GM12864 (cell line): ENCODE measurements around the gene CADPS2.

ENCODE experiments used
- DNase-seq: peaks from one replicate; pipeline ENCODE4 v3.0.0-alpha.2; 2011; ENCODE audit warnings: low read depth
- H3K4me3 ChIP-seq: 2 replicates; pipeline ENCODE4 v1.5.1; 2011; ENCODE audit warnings: mild to moderate bottlenecking, low read depth, low read length, control low read depth
- CTCF ChIP-seq: IDR thresholded peaks from 2 replicates; pipeline ENCODE4 v1.5.1; 2011; ENCODE audit warnings: low read depth, mild to moderate bottlenecking, moderate library complexity, low read length, control low read depth, inconsistent platforms; ENCODE audit errors: missing control alignments

The CADPS2 gene

GRCh38 chr7:122394512-122394911, 491.7 kb downstream of the CADPS2 start:
- no peak overlapping the region for H3K4me3 ChIP-seq
- DNase-seq = no peak
- no peak for TF ChIP-seq CTCF

GRCh38 chr7:122384528-122384927, 501.7 kb downstream of the CADPS2 start:
- no peak for TF ChIP-seq CTCF
- H3K4me3 ChIP-seq = no peak overlapping the region
- no peak for DNase-seq

GRCh38 chr7:122383934-122384333, 502.3 kb downstream of the CADPS2 start:
- TF ChIP-seq CTCF = no peak

GRCh38 chr7:122380992-122381391, 505.3 kb downstream of the CADPS2 start:
- H3K4me3 ChIP-seq = no peak overlapping the region
- no peak for DNase-seq
- TF ChIP-seq CTCF = no peak

More at GRCh38 chr7:122383934-122384333, 502.3 kb downstream of the CADPS2 start:
- no peak for DNase-seq
- no peak overlapping the region for H3K4me3 ChIP-seq

- DNase-seq = no peak
- no peak overlapping the region for H3K4me3 ChIP-seq
- TF ChIP-seq CTCF = no peak
Observed at GRCh38 chr7:122379491-122379890, 506.8 kb downstream of the CADPS2 start.

GRCh38 chr7:122369756-122370155, 516.5 kb downstream of the CADPS2 start:
- DNase-seq = no peak
- no peak overlapping the region for H3K4me3 ChIP-seq
- TF ChIP-seq CTCF = no peak

GRCh38 chr7:122364761-122365280, 521.4 kb downstream of the CADPS2 start:
- no peak for TF ChIP-seq CTCF
- H3K4me3 ChIP-seq = no peak overlapping the region
- no peak for DNase-seq
